HepG2 (cell line): ENCODE measurements around the gene NEGR1. TPM values are rescaled to one million over a fixed set of nuclear protein-coding genes. Genes with fewer than 3 reads are reported as not detected.

Experiments used
- ATAC-seq: fragments of 200-7000 bp; cut with Tn5 transposase; 3 replicates; pipeline ENCODE4 v1.9.1; 2020; ENCODE audit warnings: mild to moderate bottlenecking, moderate library complexity
- BruUV-seq: library from RNA; stranded (reverse); fragments of 400-500 nt; replicated peaks from 2 replicates; lab custom pipeline; 2021; lab: Mats Ljungman, UMichigan
- CTCF ChIA-PET: fragments of 300-600 bp; formaldehyde crosslinking; extraction: SDS; loops from one replicate; lab custom pipeline; 2021; ENCODE audit warnings: low total read pairs, inconsistent platforms, low intra/inter-chr PET ratio; lab: Yijun Ruan, JAX
- POLR2A ChIA-PET: fragments of 350-600 bp; sonication (Branson Sonifier 250); formaldehyde crosslinking; loops from one replicate; lab custom pipeline; 2020; ENCODE audit warnings: antibody characterized with exemption, inconsistent platforms; lab: Yijun Ruan, JAX
- DNase-seq: peaks from one replicate; pipeline ENCODE4 v3.0.0-alpha.2; 2015; ENCODE audit warnings: low spot score
- FAIRE-seq: peaks from 3 replicates; lab custom pipeline; 2011; peaks lifted over from hg19 to GRCh38; lab: Jason Lieb, UNC
- H2AFZ ChIP-seq: one replicate; pipeline ENCODE4 v1.6.1; 2011; ENCODE audit warnings: low read length, inconsistent platforms
- H3K27ac ChIP-seq: fragments of 300-600 bp; 3 replicates; pipeline ENCODE4 v1.8.0; 2011; ENCODE audit warnings: mixed run types, mild to moderate bottlenecking, mixed read lengths, low read length, inconsistent platforms; ENCODE audit not compliant: insufficient read depth; ENCODE audit errors: extremely low read length
- H3K27me3 ChIP-seq, 2 experiments: fragments of 200-600 bp in 1 of 2; 2 replicates in 1 of 2; 3 replicates in 1 of 2; pipeline versions ENCODE4 v1.6.0 to v1.8.0; 2011; ENCODE audit warnings: low read length in 2 of 2, mild to moderate bottlenecking in 2 of 2, moderate library complexity in 2 of 2, inconsistent platforms in 1 of 2; ENCODE audit not compliant: insufficient read depth in 2 of 2, control insufficient read depth in 1 of 2
- H3K36me3 ChIP-seq, 2 experiments: fragments of 200-600 bp in 1 of 2; replicated peaks in 1 of 2; 2 replicates in 1 of 2; 3 replicates in 1 of 2; pipeline versions ENCODE4 v1.5.1 to v1.8.0; 2011; ENCODE audit warnings: low read length in 2 of 2, inconsistent platforms in 1 of 2; ENCODE audit not compliant: insufficient read depth in 2 of 2, control insufficient read depth in 1 of 2
- H3K4me1 ChIP-seq: 2 replicates; pipeline ENCODE4 v1.5.1; 2012; ENCODE audit warnings: low read length, inconsistent platforms; ENCODE audit not compliant: insufficient read depth
- H3K4me2 ChIP-seq: 2 replicates; pipeline ENCODE4 v1.6.0; 2011; ENCODE audit warnings: low read depth, low read length, inconsistent platforms
- H3K4me3 ChIP-seq, 3 experiments: fragments of 200-600 bp in 1 of 3; sonication (generic), shearing (Covaris generic) in 1 of 3; replicated peaks in 1 of 3; 2 replicates each; pipeline ENCODE4 v1.5.1; 2011 to 2016; ENCODE audit warnings: low read length in 3 of 3, inconsistent platforms in 2 of 3, low read depth in 2 of 3, mild to moderate bottlenecking in 2 of 3, control low read depth in 1 of 3, mixed read lengths in 1 of 3; ENCODE audit not compliant: insufficient read depth in 1 of 3
- H3K79me2 ChIP-seq: one replicate; pipeline ENCODE4 v1.6.1; 2011; ENCODE audit warnings: low read length, inconsistent platforms; ENCODE audit not compliant: insufficient read depth
- H3K9ac ChIP-seq: 2 replicates; pipeline ENCODE4 v1.6.0; 2011; ENCODE audit warnings: mild to moderate bottlenecking, low read depth, low read length, inconsistent platforms; ENCODE audit not compliant: insufficient read depth
- H3K9me3 ChIP-seq: 2 replicates; pipeline ENCODE4 v1.5.1; 2012; ENCODE audit warnings: mild to moderate bottlenecking, low read length
- H4K20me1 ChIP-seq: 2 replicates; pipeline ENCODE4 v1.6.0; 2011; ENCODE audit warnings: inconsistent platforms, mild to moderate bottlenecking, low read length, moderate library complexity; ENCODE audit not compliant: insufficient read depth
- GZF1 ChIP-seq: sonication (generic); formaldehyde crosslinking; IDR thresholded peaks from 2 replicates; pipeline ENCODE4 v1.5.1; 2020; ENCODE audit warnings: mild to moderate bottlenecking, missing genetic modification reagents
- KDM4B ChIP-seq: sonication (generic); formaldehyde crosslinking; IDR thresholded peaks from 2 replicates; pipeline ENCODE4 v1.4.0; 2020; ENCODE audit warnings: missing genetic modification reagents
- RARG ChIP-seq: sonication (generic); formaldehyde crosslinking; IDR thresholded peaks from 2 replicates; pipeline ENCODE4 v1.4.0; 2020; ENCODE audit warnings: low read depth, mild to moderate bottlenecking, missing genetic modification reagents
- SMAD3 ChIP-seq: sonication (generic); formaldehyde crosslinking; IDR thresholded peaks from 2 replicates; pipeline ENCODE4 v1.4.0; 2020; ENCODE audit warnings: missing genetic modification reagents
- SRSF1 ChIP-seq: fragments of 200-400 bp; formaldehyde crosslinking; optimal IDR thresholded peaks from 2 replicates; pipeline ENCODE3; 2017; ENCODE audit warnings: mild to moderate bottlenecking, low read depth, low read length, moderate library complexity
- TBP ChIP-seq: sonication (generic); formaldehyde crosslinking; IDR thresholded peaks from 2 replicates; pipeline ENCODE4 v1.5.0; 2020; ENCODE audit warnings: missing genetic modification reagents
- ZFP36 ChIP-seq: fragments of 150-350 bp; IDR thresholded peaks from 2 replicates; pipeline ENCODE4 v1.6.1; 2018; ENCODE audit warnings: borderline replicate concordance, low read length, low read depth; ENCODE audit not compliant: partially characterized antibody
- ZFP36L1 ChIP-seq: sonication (generic); formaldehyde crosslinking; IDR thresholded peaks from 2 replicates; pipeline ENCODE4 v1.8.0; 2022; ENCODE audit warnings: mild to moderate bottlenecking, missing genetic modification reagents, moderate library complexity
- ZNF256 ChIP-seq: sonication (generic); formaldehyde crosslinking; conservative IDR thresholded peaks from 2 replicates; pipeline ENCODE4 v1.4.0; 2020; ENCODE audit warnings: missing genetic modification reagents
- ZNF367 ChIP-seq: sonication (generic); formaldehyde crosslinking; IDR thresholded peaks from 2 replicates; pipeline ENCODE4 v1.4.0; 2020; ENCODE audit warnings: missing genetic modification reagents, borderline replicate concordance
- ZNF501 ChIP-seq: sonication (generic); formaldehyde crosslinking; IDR thresholded peaks from 2 replicates; pipeline ENCODE4 v1.5.1; 2020; ENCODE audit warnings: mild to moderate bottlenecking, moderate library complexity, missing genetic modification reagents
- ZNF572 ChIP-seq: sonication (generic); formaldehyde crosslinking; IDR thresholded peaks from 2 replicates; pipeline ENCODE4 v1.5.1; 2020; ENCODE audit warnings: mild to moderate bottlenecking, missing genetic modification reagents
- ZNF747 ChIP-seq: sonication (generic); formaldehyde crosslinking; IDR thresholded peaks from 2 replicates; pipeline ENCODE4 v1.8.1; 2023; ENCODE audit warnings: missing genetic modification reagents, mild to moderate bottlenecking, borderline replicate concordance
- ZNF782 ChIP-seq: sonication (generic); formaldehyde crosslinking; IDR thresholded peaks from 2 replicates; pipeline ENCODE4 v1.4.0; 2020; ENCODE audit warnings: missing genetic modification reagents, mild to moderate bottlenecking, borderline replicate concordance
- WGBS: methylation state at CpG from one replicate; pipeline ENCODE4 v1.1.6; 2017; ENCODE audit warnings: low lambda C conversion rate; 5-methylcytosine and 5-hydroxymethylcytosine counted together
- in situ Hi-C: cut with HindIII; loops from 2 replicates; pipeline ENCODE4 v1.10.0; 2017; ENCODE audit warnings: low pct_unique_long_range_greater_than_20kb; ENCODE audit not compliant: extremely low pct_ligation_motif_present
- intact Hi-C: fragments of 100-400 bp; cut with micrococcal nuclease; formaldehyde crosslinking; loops from one replicate; pipeline ENCODE4 v1.10.0; 2022; ENCODE audit not compliant: unreplicated experiment
- polyA plus RNA-seq, 8 experiments: library from polyadenylated mRNA; depleted of rRNA in 3 of 8; stranded (reverse) in 7 of 8; unstranded in 1 of 8; fragments of >200 nt; fragmentation: Illumina TruSeq in 4 of 8; extraction: Trizol in 4 of 8; gene quantifications; 2 replicates each; pipeline versions ENCODE4 v1.2.1 to v1.2.3, GENCODE V29; 2011 to 2016; ENCODE audit warnings: low read depth in 4 of 8, missing spikeins in 1 of 8, mixed read lengths in 1 of 8; ENCODE audit not compliant: insufficient read depth in 1 of 8
- total RNA-seq, 5 experiments: library from RNA; depleted of rRNA; stranded (reverse); fragments of >200 nt; fragmentation: Illumina TruSeq; extraction: Trizol; gene quantifications; 2 replicates each; pipeline ENCODE4 v1.2.3, GENCODE V29; 2016; ENCODE audit warnings: low read depth in 1 of 5
- TF ChIP-seq, protein P1 (sequence below): IDR thresholded peaks from 2 replicates; pipeline ENCODE4 v1.6.1; 2016; ENCODE audit warnings: mild to moderate bottlenecking
- TF ChIP-seq, protein P2 (sequence below): sonication (generic); formaldehyde crosslinking; IDR thresholded peaks from 2 replicates; pipeline ENCODE4 v1.4.0; 2020; ENCODE audit warnings: missing genetic modification reagents

The NEGR1 gene
- total and polyA plus RNA-seq, 2 of the 13 experiments (the other 11 are each of a cell fraction or from before 2014, with no cell fraction given): not detected

DNA sequence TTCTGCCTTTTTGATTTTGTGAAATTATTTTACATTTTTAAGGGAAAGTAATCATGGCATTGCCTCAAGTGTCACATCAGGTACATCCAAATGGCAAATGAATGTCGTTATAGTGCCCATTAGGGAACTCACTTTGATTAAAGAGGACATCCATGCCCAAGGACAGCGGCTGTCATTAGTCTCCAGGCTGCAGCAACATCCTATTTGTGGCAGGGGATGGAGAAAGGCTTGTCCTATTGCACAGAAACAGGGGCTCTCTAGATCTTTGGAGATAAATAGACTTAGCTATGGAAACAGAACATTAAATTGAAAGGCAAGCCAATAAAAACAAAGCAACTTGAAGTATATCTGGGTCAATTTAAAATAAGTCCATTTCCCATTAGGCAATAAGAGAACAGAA is 439.3 kb downstream of the NEGR1 start:
- 0% methylated on average over 2 of the region's 2 CpGs for WGBS
- Histone ChIP-seq H3K4me3 (no peak overlapping the region), H2AFZ (no peak overlapping the region), H3K27ac (no peak overlapping the region), H3K9ac (no peak overlapping the region), H3K9me3 (no peaks in the 10 kb centered on the region; the same call in 1 of the 2 replicates), H3K4me2 (no peak overlapping the region), H3K79me2 (no peaks in the 10 kb centered on the region), H3K4me1 (no peaks in the 10 kb centered on the region)
- ATAC-seq (no peak), FAIRE-seq (no peak), DNase-seq (no peak)
- ChIA-PET CTCF (no interaction called here), POLR2A (no interaction called here)
- BruUV-seq: no TSS peak
- TF ChIP-seq ZNF782 (no peak), ZNF572 (CRISPR knock-in tag) (no peak), ZFP36L1 (CRISPR knock-in tag) (no peak), ZFP36 (no peak), SMAD3 (CRISPR knock-in tag) (no peak), ZNF256 (CRISPR knock-in tag) (no peak), ZNF367 (CRISPR knock-in tag) (no peak), SRSF1 (no peak), TBP (CRISPR knock-in tag) (no peak), ZNF501 (CRISPR knock-in tag) (no peak), GZF1 (CRISPR knock-in tag) (no peak), KDM4B (CRISPR knock-in tag) (no peak), RARG (CRISPR knock-in tag) (no peak), ZNF747 (CRISPR knock-in tag) (no peak)
- TF ChIP-seq, protein P1, sequence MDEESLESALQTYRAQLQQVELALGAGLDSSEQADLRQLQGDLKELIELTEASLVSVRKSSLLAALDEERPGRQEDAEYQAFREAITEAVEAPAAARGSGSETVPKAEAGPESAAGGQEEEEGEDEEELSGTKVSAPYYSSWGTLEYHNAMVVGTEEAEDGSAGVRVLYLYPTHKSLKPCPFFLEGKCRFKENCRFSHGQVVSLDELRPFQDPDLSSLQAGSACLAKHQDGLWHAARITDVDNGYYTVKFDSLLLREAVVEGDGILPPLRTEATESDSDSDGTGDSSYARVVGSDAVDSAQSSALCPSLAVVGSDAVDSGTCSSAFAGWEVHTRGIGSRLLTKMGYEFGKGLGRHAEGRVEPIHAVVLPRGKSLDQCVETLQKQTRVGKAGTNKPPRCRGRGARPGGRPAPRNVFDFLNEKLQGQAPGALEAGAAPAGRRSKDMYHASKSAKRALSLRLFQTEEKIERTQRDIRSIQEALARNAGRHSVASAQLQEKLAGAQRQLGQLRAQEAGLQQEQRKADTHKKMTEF (CRISPR knock-in tag): no peak
- TF ChIP-seq, protein P2, sequence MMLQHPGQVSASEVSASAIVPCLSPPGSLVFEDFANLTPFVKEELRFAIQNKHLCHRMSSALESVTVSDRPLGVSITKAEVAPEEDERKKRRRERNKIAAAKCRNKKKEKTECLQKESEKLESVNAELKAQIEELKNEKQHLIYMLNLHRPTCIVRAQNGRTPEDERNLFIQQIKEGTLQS (CRISPR knock-in tag): no peak
- TF ChIP-seq, all 625 proteins: peak for 0
- intact Hi-C loops (no loop called here), in situ Hi-C loops (no loop called here)
- no peaks in the 10 kb centered on the region; a peak in 1 of 5 replicates for H3K27me3 ChIP-seq
- H3K36me3 ChIP-seq: no peaks in the 10 kb centered on the region
- H4K20me1 ChIP-seq: no peaks in the 10 kb centered on the region
